Activated effector memory CD4-positive, alpha-beta T cell treated with Interleukin-2 at 50 U/mL for 16 hours (primary cell): ENCODE data around the gene CEP295NL.
A peak's percentile ranks its signal among the peaks of the same experiment; 100 is the strongest.
"Not testable (repeated sequence)": the region's sequence is repeated elsewhere in the genome, so short reads cannot be mapped to it uniquely, and the experiment has no call there.

ENCODE experiments used
- DNase-seq: peaks from one replicate; pipeline ENCODE4 v3.0.0-alpha.2; 2020

The CEP295NL gene

GRCh38 chr17:78904371-78904770 lies 1.4 kb upstream of the CEP295NL start:
- DNase-seq, result no peak

- DNase-seq, result not testable (repeated sequence)
These were observed 770 bp downstream of the CEP295NL start for GRCh38 chr17:78902231-78902630.

- no peak for DNase-seq
These were observed 1.2 kb downstream of the CEP295NL start for GRCh38 chr17:78901806-78902205.

- no peak for DNase-seq
These were observed 2.2 kb downstream of the CEP295NL start for GRCh38 chr17:78900816-78901215.

- DNase-seq, result no peak
These were observed 3.4 kb downstream of the CEP295NL start for GRCh38 chr17:78899361-78900260.

- DNase-seq, result no peak
These were observed 4.1 kb downstream of the CEP295NL start for GRCh38 chr17:78898947-78899346.

GRCh38 chr17:78898075-78898836 lies 4.7 kb downstream of the CEP295NL start:
- DNase-seq, result no peak

GRCh38 chr17:78897664-78898047 lies 5.3 kb downstream of the CEP295NL start:
- DNase-seq, result no peak

- DNase-seq, result no peak
These were observed 6.0 kb downstream of the CEP295NL start for GRCh38 chr17:78896834-78897663.

- DNase-seq, result no peak
These were observed 6.7 kb downstream of the CEP295NL start for GRCh38 chr17:78896091-78896833.

GRCh38 chr17:78895322-78895721 lies 7.7 kb downstream of the CEP295NL start:
- DNase-seq, result no peak

- no peak for DNase-seq
These were observed 9.3 kb downstream of the CEP295NL start for GRCh38 chr17:78893684-78894083.

GRCh38 chr17:78892936-78893379 lies 10.0 kb downstream of the CEP295NL start:
- DNase-seq, result no peak

- DNase-seq, result no peak
These were observed 10.5 kb downstream of the CEP295NL start for GRCh38 chr17:78892520-78892919.

GRCh38 chr17:78892062-78892456 lies 10.9 kb downstream of the CEP295NL start:
- no peak for DNase-seq

- no peak for DNase-seq
These were observed 11.5 kb downstream of the CEP295NL start for GRCh38 chr17:78891406-78892061.

- peak; percentile 33 for DNase-seq
These were observed 12.5 kb downstream of the CEP295NL start for GRCh38 chr17:78890498-78890897.

GRCh38 chr17:78890096-78890495 lies 12.9 kb downstream of the CEP295NL start:
- not testable (repeated sequence) for DNase-seq

- DNase-seq, result no peak
These were observed 13.5 kb downstream of the CEP295NL start for GRCh38 chr17:78889531-78889930.

GRCh38 chr17:78888941-78889518 lies 14.0 kb downstream of the CEP295NL start:
- no peak for DNase-seq

GRCh38 chr17:78886954-78887353 lies 16.0 kb downstream of the CEP295NL start:
- no peak for DNase-seq
